Measurements from ENCODE around the gene SULT2B1. TPM values are rescaled to one million over a fixed set of nuclear protein-coding genes. Genes with fewer than 3 reads are reported as not detected.

SULT2B1 gene
- total and polyA plus RNA-seq, 5 donors from 2014 or later, result 0.16 to 0.82 TPM; not detected in 3

- Mint-ChIP-seq H3K36me3 (peaks cover 17% of the 10 kb centered on the region), H3K27me3 (no peaks in the 10 kb centered on the region), H3K4me1 (peaks cover 4 to 51% (median 28%) of the 10 kb centered on the region in 4 donors), H3K4me3 (peak overlapping the region; percentile 76 to 100 (median 97)), H3K9me3 (no peaks in the 10 kb centered on the region), H3K27ac (peak overlapping the region in 1 of 3 donors; percentile 83)
- peaks cover 33% of the 10 kb centered on the region for H3K4me1 ChIP-seq (ENCODE audit: control insufficient read depth, insufficient read depth, low read length, poor library complexity, severe bottlenecking)
- H3K9me3 ChIP-seq (ENCODE audit: control insufficient read depth in 2 of 2, low read length in 2 of 2), result no peaks in the 10 kb centered on the region
- H3K27ac ChIP-seq (ENCODE audit: insufficient read depth, low read length, poor library complexity, severe bottlenecking), result peak overlapping the region; percentile 18
- ATAC-seq (ENCODE audit: low read depth in 2 of 2), result no peak
- no peak overlapping the region for H3K4me3 ChIP-seq (ENCODE audit: low read depth, low read length)
- H3K27me3 ChIP-seq (ENCODE audit: control insufficient read depth, insufficient read depth, low read length), result no peaks in the 10 kb centered on the region
- DNase-seq, result no peak
- H3K36me3 ChIP-seq (ENCODE audit: control insufficient read depth, insufficient read depth, low read length), result peaks cover 27% of the 10 kb centered on the region
Observed at GRCh38 chr19:48616041-48616436, 64.1 kb downstream of the SULT2B1 start.

GRCh38 chr19:48616491-48617056, 64.6 kb downstream of the SULT2B1 start:
- H3K36me3 Mint-ChIP-seq, result peaks cover 17% of the 10 kb centered on the region
- no peak for ATAC-seq (ENCODE audit: low read depth in 2 of 2)
- peaks cover 4 to 51% (median 30%) of the 10 kb centered on the region in 4 donors for H3K4me1 Mint-ChIP-seq
- peaks cover 27% of the 10 kb centered on the region for H3K36me3 ChIP-seq (ENCODE audit: control insufficient read depth, insufficient read depth, low read length)
- H3K9me3 Mint-ChIP-seq, result no peaks in the 10 kb centered on the region
- H3K27me3 Mint-ChIP-seq, result no peaks in the 10 kb centered on the region
- peak overlapping the region; percentile 32 for H3K4me3 ChIP-seq (ENCODE audit: low read depth, low read length)
- DNase-seq, result no peak
- no peaks in the 10 kb centered on the region for H3K27me3 ChIP-seq (ENCODE audit: control insufficient read depth, insufficient read depth, low read length)
- H3K4me1 ChIP-seq (ENCODE audit: control insufficient read depth, insufficient read depth, low read length, poor library complexity, severe bottlenecking), result peaks cover 33% of the 10 kb centered on the region
- peak overlapping the region in 2 of 3 donors; percentile 43 to 83 for H3K27ac Mint-ChIP-seq
- peak overlapping the region; percentile 97 to 100 (median 98) for H3K4me3 Mint-ChIP-seq
- H3K27ac ChIP-seq (ENCODE audit: insufficient read depth, low read length, poor library complexity, severe bottlenecking), result peak overlapping the region; percentile 18
- no peaks in the 10 kb centered on the region for H3K9me3 ChIP-seq (ENCODE audit: control insufficient read depth in 2 of 2, low read length in 2 of 2)

- ATAC-seq (ENCODE audit: low read depth in 2 of 2) (no peak), DNase-seq (no peak)
- Mint-ChIP-seq H3K4me1 (peaks cover 4 to 54% (median 32%) of the 10 kb centered on the region in 4 donors), H3K27me3 (no peaks in the 10 kb centered on the region), H3K4me3 (peak overlapping the region; percentile 97 to 100 (median 98)), H3K27ac (peak overlapping the region in 2 of 3 donors; percentile 96 to 97), H3K36me3 (peaks cover 19% of the 10 kb centered on the region), H3K9me3 (no peaks in the 10 kb centered on the region)
- Histone ChIP-seq H3K4me3 (ENCODE audit: low read depth, low read length) (peak overlapping the region; percentile 97), H3K36me3 (ENCODE audit: control insufficient read depth, insufficient read depth, low read length) (peaks cover 27% of the 10 kb centered on the region), H3K4me1 (ENCODE audit: control insufficient read depth, insufficient read depth, low read length, poor library complexity, severe bottlenecking) (peaks cover 33% of the 10 kb centered on the region), H3K27me3 (ENCODE audit: control insufficient read depth, insufficient read depth, low read length) (no peaks in the 10 kb centered on the region), H3K9me3 (ENCODE audit: control insufficient read depth in 2 of 2, low read length in 2 of 2) (no peaks in the 10 kb centered on the region), H3K27ac (ENCODE audit: insufficient read depth, low read length, poor library complexity, severe bottlenecking) (peak overlapping the region; percentile 86)
Observed at GRCh38 chr19:48617146-48617937, 65.4 kb downstream of the SULT2B1 start.

- no peaks in the 10 kb centered on the region for H3K27me3 ChIP-seq (ENCODE audit: control insufficient read depth, insufficient read depth, low read length)
- no peaks in the 10 kb centered on the region for H3K9me3 ChIP-seq (ENCODE audit: control insufficient read depth in 2 of 2, low read length in 2 of 2)
- H3K27ac Mint-ChIP-seq, result peak overlapping the region; percentile 96 to 98 (median 97)
- H3K36me3 ChIP-seq (ENCODE audit: control insufficient read depth, insufficient read depth, low read length), result peaks cover 27% of the 10 kb centered on the region
- peak overlapping the region; percentile 86 for H3K27ac ChIP-seq (ENCODE audit: insufficient read depth, low read length, poor library complexity, severe bottlenecking)
- H3K27me3 Mint-ChIP-seq, result no peaks in the 10 kb centered on the region
- H3K9me3 Mint-ChIP-seq, result no peaks in the 10 kb centered on the region
- peaks cover 37% of the 10 kb centered on the region for H3K4me1 ChIP-seq (ENCODE audit: control insufficient read depth, insufficient read depth, low read length, poor library complexity, severe bottlenecking)
- H3K4me3 ChIP-seq (ENCODE audit: low read depth, low read length), result peak overlapping the region; percentile 97
- ATAC-seq (ENCODE audit: low read depth in 2 of 2) (no peak), DNase-seq (no peak)
- peak overlapping the region; percentile 97 to 100 (median 98) for H3K4me3 Mint-ChIP-seq
- peaks cover 4 to 61% (median 35%) of the 10 kb centered on the region in 4 donors for H3K4me1 Mint-ChIP-seq
- peaks cover 23% of the 10 kb centered on the region for H3K36me3 Mint-ChIP-seq
Observed at GRCh38 chr19:48618278-48618915, 66.4 kb downstream of the SULT2B1 start.

GRCh38 chr19:48618916-48619691, 67.1 kb downstream of the SULT2B1 start, which contains the start of the genes RPL18 and SPHK2:
RPL18 (minus strand) TSS chr19:48619178; CDS start chr19:48619143, 35 bp downstream.
SPHK2 (plus strand) TSS chr19:48619506; CDS start chr19:48620515, 1,009 bp downstream.
- ATAC-seq (ENCODE audit: low read depth in 2 of 2) (peak; percentile 81 to 84), DNase-seq (peak; percentile 90 to 99 (median 95))
- no peaks in the 10 kb centered on the region for H3K9me3 Mint-ChIP-seq
- H3K27ac Mint-ChIP-seq, result peak within 1 kb of the TSS; percentile 96 to 98 (median 97)
- Histone ChIP-seq H3K27ac (ENCODE audit: insufficient read depth, low read length, poor library complexity, severe bottlenecking) (peak within 1 kb of the TSS; percentile 86), H3K36me3 (ENCODE audit: control insufficient read depth, insufficient read depth, low read length) (peaks cover 27% of the 10 kb centered on the region), H3K4me3 (ENCODE audit: low read depth, low read length) (peak within 1 kb of the TSS; percentile 97), H3K9me3 (ENCODE audit: control insufficient read depth in 2 of 2, low read length in 2 of 2) (no peaks in the 10 kb centered on the region), H3K27me3 (ENCODE audit: control insufficient read depth, insufficient read depth, low read length) (no peaks in the 10 kb centered on the region), H3K4me1 (ENCODE audit: control insufficient read depth, insufficient read depth, low read length, poor library complexity, severe bottlenecking) (peaks cover 44% of the 10 kb centered on the region)
- H3K4me3 Mint-ChIP-seq, result peak within 1 kb of the TSS; percentile 97 to 100 (median 98)
- no peaks in the 10 kb centered on the region for H3K27me3 Mint-ChIP-seq
- H3K36me3 Mint-ChIP-seq, result peaks cover 21% of the 10 kb centered on the region
- H3K4me1 Mint-ChIP-seq, result peaks cover 7 to 68% (median 39%) of the 10 kb centered on the region in 4 donors

GRCh38 chr19:48619692-48620585, 68.0 kb downstream of the SULT2B1 start:
- peaks cover 18% of the 10 kb centered on the region for H3K36me3 Mint-ChIP-seq
- H3K27ac Mint-ChIP-seq, result peak overlapping the region; percentile 96 to 98 (median 97)
- Histone ChIP-seq H3K36me3 (ENCODE audit: control insufficient read depth, insufficient read depth, low read length) (peaks cover 26% of the 10 kb centered on the region), H3K27ac (ENCODE audit: insufficient read depth, low read length, poor library complexity, severe bottlenecking) (peak overlapping the region; percentile 86), H3K9me3 (ENCODE audit: control insufficient read depth in 2 of 2, low read length in 2 of 2) (no peaks in the 10 kb centered on the region), H3K4me3 (ENCODE audit: low read depth, low read length) (peak overlapping the region; percentile 74), H3K4me1 (ENCODE audit: control insufficient read depth, insufficient read depth, low read length, poor library complexity, severe bottlenecking) (peaks cover 47% of the 10 kb centered on the region), H3K27me3 (ENCODE audit: control insufficient read depth, insufficient read depth, low read length) (no peaks in the 10 kb centered on the region)
- H3K27me3 Mint-ChIP-seq, result no peaks in the 10 kb centered on the region
- no peak for ATAC-seq (ENCODE audit: low read depth in 2 of 2)
- no peaks in the 10 kb centered on the region for H3K9me3 Mint-ChIP-seq
- H3K4me1 Mint-ChIP-seq, result peaks cover 7 to 73% (median 40%) of the 10 kb centered on the region in 4 donors
- no peak for DNase-seq
- peak overlapping the region; percentile 97 to 100 (median 98) for H3K4me3 Mint-ChIP-seq
